HEK293 (cell line): ENCODE data around the gene ARMC10.
"Not testable (repeated sequence)": the region's sequence is repeated elsewhere in the genome, so short reads cannot be mapped to it uniquely, and the experiment has no call there.

ENCODE experiments used
- CTCF ChIA-PET: fragments of 350-600 bp; formaldehyde crosslinking; extraction: SDS; loops from one replicate; lab custom pipeline; 2021; ENCODE audit warnings: antibody characterized with exemption; lab: Yijun Ruan, JAX
- POLR2A ChIA-PET: fragments of 300-600 bp; formaldehyde crosslinking; extraction: SDS; loops from one replicate; lab custom pipeline; 2020; ENCODE audit warnings: antibody characterized with exemption, inconsistent platforms; lab: Yijun Ruan, JAX
- H3K27ac ChIP-seq: fragments of 200-500 bp; sonication (Bioruptor generic); 2 replicates; pipeline ENCODE4 v1.5.1; 2014; ENCODE audit warnings: low read depth, low read length, control low read depth, inconsistent platforms; ENCODE audit errors: extremely low read depth
- H3K36me3 ChIP-seq, 2 experiments: fragments of 200-500 bp in 1 of 2; sonication (Bioruptor generic) in 1 of 2; 1 replicate in 1 of 2; 2 replicates in 1 of 2; pipeline ENCODE4 v1.5.1; 2014 to 2017; ENCODE audit warnings: inconsistent platforms in 2 of 2, low read length in 2 of 2; ENCODE audit not compliant: control insufficient read depth in 2 of 2, insufficient read depth in 1 of 2
- H3K4me1 ChIP-seq: fragments of 200-500 bp; sonication (Bioruptor generic); 2 replicates; pipeline ENCODE4 v1.5.1; 2014; ENCODE audit warnings: mild to moderate bottlenecking, low read length, inconsistent platforms; ENCODE audit not compliant: control insufficient read depth, insufficient read depth
- H3K4me3 ChIP-seq: 2 replicates; pipeline ENCODE4 v1.5.1; 2011; ENCODE audit warnings: low read depth, mild to moderate bottlenecking, control low read depth, low read length, moderate library complexity
- H3K9me3 ChIP-seq: fragments of 200-500 bp; sonication (Bioruptor generic); 2 replicates; pipeline ENCODE4 v1.5.1; 2014; ENCODE audit warnings: low read depth, low read length, inconsistent platforms; ENCODE audit not compliant: control insufficient read depth, insufficient read depth
- BCL11A ChIP-seq: fragments of 450-650 bp; formaldehyde crosslinking; IDR thresholded peaks from 2 replicates; pipeline ENCODE4 v1.5.1; 2016; ENCODE audit warnings: low read depth, missing biosample characterization, missing genetic modification characterization
- HOXD13 ChIP-seq: sonication (generic); formaldehyde crosslinking; IDR thresholded peaks from 2 replicates; pipeline ENCODE4 v1.8.0; 2022; ENCODE audit warnings: missing genetic modification reagents, borderline replicate concordance
- KLF7 ChIP-seq: fragments of 450-650 bp; formaldehyde crosslinking; IDR thresholded peaks from 2 replicates; pipeline ENCODE4 v1.5.1; 2016; ENCODE audit warnings: missing biosample characterization, missing genetic modification characterization, borderline replicate concordance
- PATZ1 ChIP-seq: fragments of 450-650 bp; formaldehyde crosslinking; IDR thresholded peaks from 2 replicates; pipeline ENCODE4 v1.5.1; 2016; ENCODE audit warnings: missing biosample characterization, missing genetic modification characterization
- PRDM10 ChIP-seq: fragments of 450-650 bp; formaldehyde crosslinking; IDR thresholded peaks from 2 replicates; pipeline ENCODE4 v1.5.1; 2016; ENCODE audit warnings: missing biosample characterization, missing genetic modification characterization
- RBAK ChIP-seq: fragments of 450-650 bp; formaldehyde crosslinking; IDR thresholded peaks from 2 replicates; pipeline ENCODE4 v1.5.1; 2016; ENCODE audit warnings: missing biosample characterization, missing genetic modification characterization
- SCRT1 ChIP-seq: fragments of 450-650 bp; formaldehyde crosslinking; IDR thresholded peaks from 2 replicates; pipeline ENCODE4 v1.5.1; 2016; ENCODE audit warnings: missing biosample characterization, missing genetic modification characterization, borderline replicate concordance
- SCRT2 ChIP-seq: fragments of 450-650 bp; formaldehyde crosslinking; IDR thresholded peaks from 2 replicates; pipeline ENCODE4 v1.5.1; 2016; ENCODE audit warnings: missing biosample characterization, missing genetic modification characterization
- SETDB1 ChIP-seq: IDR thresholded peaks from one replicate; pipeline ENCODE4 v1.6.1; 2017; ENCODE audit warnings: mild to moderate bottlenecking, low read length, moderate library complexity, mixed read lengths; ENCODE audit not compliant: insufficient read length
- SP7 ChIP-seq: fragments of 450-650 bp; formaldehyde crosslinking; IDR thresholded peaks from 2 replicates; pipeline ENCODE4 v1.5.1; 2016; ENCODE audit warnings: missing biosample characterization, missing genetic modification characterization
- ZBTB20 ChIP-seq: fragments of 450-650 bp; formaldehyde crosslinking; IDR thresholded peaks from 2 replicates; pipeline ENCODE4 v1.5.1; 2016; ENCODE audit warnings: missing biosample characterization, missing genetic modification characterization
- ZBTB21 ChIP-seq: fragments of 450-650 bp; formaldehyde crosslinking; IDR thresholded peaks from 2 replicates; pipeline ENCODE4 v1.5.1; 2017; ENCODE audit warnings: missing biosample characterization, missing genetic modification characterization
- ZBTB48 ChIP-seq: fragments of 450-650 bp; formaldehyde crosslinking; IDR thresholded peaks from 2 replicates; pipeline ENCODE4 v1.5.1; 2016; ENCODE audit warnings: missing biosample characterization, missing genetic modification characterization
- ZFP41 ChIP-seq: fragments of 450-650 bp; formaldehyde crosslinking; IDR thresholded peaks from 2 replicates; pipeline ENCODE4 v1.5.1; 2016; ENCODE audit warnings: missing biosample characterization, missing genetic modification characterization, borderline replicate concordance
- ZNF121 ChIP-seq: fragments of 450-650 bp; formaldehyde crosslinking; IDR thresholded peaks from 2 replicates; pipeline ENCODE4 v1.5.1; 2016; ENCODE audit warnings: missing biosample characterization, missing genetic modification characterization
- ZNF335 ChIP-seq: fragments of 450-650 bp; formaldehyde crosslinking; conservative IDR thresholded peaks from 2 replicates; pipeline ENCODE4 v1.5.1; 2016; ENCODE audit warnings: missing biosample characterization, missing genetic modification characterization
- ZNF341 ChIP-seq: fragments of 450-650 bp; formaldehyde crosslinking; IDR thresholded peaks from 2 replicates; pipeline ENCODE4; 2016; ENCODE audit warnings: low read depth, missing biosample characterization, missing genetic modification characterization
- ZNF362 ChIP-seq: fragments of 450-650 bp; formaldehyde crosslinking; IDR thresholded peaks from 2 replicates; pipeline ENCODE4 v1.5.1; 2016; ENCODE audit warnings: missing biosample characterization, missing genetic modification characterization
- ZNF394 ChIP-seq: fragments of 450-650 bp; formaldehyde crosslinking; IDR thresholded peaks from 2 replicates; pipeline ENCODE4 v1.5.1; 2016; ENCODE audit warnings: missing biosample characterization, missing genetic modification characterization, mild to moderate bottlenecking, moderate library complexity, borderline replicate concordance
- ZNF610 ChIP-seq: fragments of 450-650 bp; formaldehyde crosslinking; IDR thresholded peaks from 2 replicates; pipeline ENCODE4 v1.5.1; 2016; ENCODE audit warnings: missing biosample characterization, missing genetic modification characterization, borderline replicate concordance
- ZNF658 ChIP-seq: fragments of 450-650 bp; formaldehyde crosslinking; IDR thresholded peaks from 2 replicates; pipeline ENCODE4; 2016; ENCODE audit warnings: missing biosample characterization, missing genetic modification characterization
- ZNF747 ChIP-seq: fragments of 450-650 bp; formaldehyde crosslinking; IDR thresholded peaks from 2 replicates; pipeline ENCODE4 v1.5.1; 2016; ENCODE audit warnings: missing biosample characterization, missing genetic modification characterization

ARMC10 gene

GRCh38 chr7:103143868-103144267, 68.9 kb downstream of the ARMC10 start (continued):
- TF ChIP-seq ZFP41, result no peak
- no peak for TF ChIP-seq KLF7 (tag by site-specific recombination)
- TF ChIP-seq ZNF658 (tag by site-specific recombination), result no peak
- TF ChIP-seq BCL11A (tag by site-specific recombination), result no peak
- no peak for TF ChIP-seq RBAK
- TF ChIP-seq, all 188 proteins: peak for 11

- CTCF ChIA-PET, H3K9me3 ChIP-seq, H3K27ac ChIP-seq, H3K36me3 ChIP-seq, H3K4me3 ChIP-seq, POLR2A ChIA-PET, H3K4me1 ChIP-seq: not testable (repeated sequence)
- peak; percentile 94 for TF ChIP-seq ZNF121 (tag by site-specific recombination)
These were observed 69.8 kb downstream of the ARMC10 start for GRCh38 chr7:103144754-103145153.

GRCh38 chr7:103148131-103148993, 73.4 kb downstream of the ARMC10 start:
- Histone ChIP-seq H3K4me3 (peak overlapping the region; percentile 72), H3K4me1 (no peaks in the 10 kb centered on the region; the same call in 1 of the 2 replicates), H3K9me3 (no peaks in the 10 kb centered on the region)
- POLR2A ChIA-PET, result interaction anchor here (0.6 to 1.8 kb wide), 6 partner anchors 13 to 1049 kb away, joined by 3 to 14 read pairs (median 4); partner anchors contain the start of genes ARMC10, FAM185A and FBXL13
- TF ChIP-seq ZNF335 (tag by site-specific recombination), result peak; percentile 56
- TF ChIP-seq HOXD13 (CRISPR knock-in tag), result no peak
- TF ChIP-seq SP7 (tag by site-specific recombination), result peak; percentile 3; the same call in 1 of the 2 replicates
- TF ChIP-seq ZNF394 (tag by site-specific recombination), result peak; percentile 75; the same call in 1 of the 2 replicates
- TF ChIP-seq SETDB1, result no peak
- peak; percentile 50 for TF ChIP-seq PRDM10
- TF ChIP-seq PATZ1, result peak; percentile 2; the same call in 1 of the 2 replicates
- TF ChIP-seq ZBTB21 (tag by site-specific recombination), result no peak
- TF ChIP-seq ZNF341 (tag by site-specific recombination), result peak; percentile 76
- 0 out of 2 replicates have a peak, but pooled peaks have one; percentile 65 for TF ChIP-seq SCRT1
- TF ChIP-seq SCRT2, result peak; percentile 54
- no peak for TF ChIP-seq ZBTB20 (tag by site-specific recombination)
- TF ChIP-seq ZNF362 (tag by site-specific recombination), result peak; percentile 65; the same call in 1 of the 2 replicates
- no peak for TF ChIP-seq ZNF747 (tag by site-specific recombination)
- peak; percentile 92 for TF ChIP-seq ZBTB48
- TF ChIP-seq ZNF610 (tag by site-specific recombination), result peak; percentile 49; the same call in 1 of the 2 replicates
- TF ChIP-seq, all 188 proteins: peak for 11
- Histone ChIP-seq H3K27ac (peak overlapping the region; percentile 92), H3K36me3 (no peaks in the 10 kb centered on the region)
- CTCF ChIA-PET, result interaction anchor here (0.6 kb wide), 1 partner anchor 132 kb away, joined by 3 read pairs; no protein-coding TSS in a partner anchor
